ENCODE results near the gene ARRDC1. TPM values are rescaled to one million over a fixed set of nuclear protein-coding genes. Genes with fewer than 3 reads are reported as not detected.

Gene ARRDC1
- total RNA-seq, 1 experiment from 2014 or later, result 47.1 TPM

DNA sequence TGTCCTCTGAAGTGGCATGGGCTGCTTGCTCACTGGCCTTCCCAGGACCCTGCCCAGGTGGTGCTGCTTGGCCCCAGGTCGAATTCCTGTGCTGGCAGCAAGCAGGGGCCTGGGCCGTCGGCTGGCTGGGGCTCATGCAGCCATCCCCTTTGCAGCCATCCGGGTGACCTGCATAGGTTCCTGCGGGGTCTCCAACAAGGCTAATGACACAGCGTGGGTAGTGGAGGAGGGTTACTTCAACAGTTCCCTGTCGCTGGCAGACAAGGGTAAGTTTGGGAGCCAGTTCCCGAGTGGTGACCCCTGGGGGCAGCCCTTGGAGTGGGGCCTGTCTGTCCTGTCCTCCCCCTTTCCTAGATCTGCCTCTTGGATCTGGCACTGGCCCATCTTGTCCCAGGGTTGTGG, 7.3 kb downstream of the ARRDC1 start:
- Histone ChIP-seq H3K36me3 (ENCODE audit: control insufficient read depth, insufficient read depth, low read length) (peaks cover 2% of the 10 kb centered on the region; the same call in 1 of the 2 replicates), H3K27me3 (ENCODE audit: control insufficient read depth, insufficient read depth, low read length) (no peaks in the 10 kb centered on the region), H3K27ac (ENCODE audit: low read length) (peak overlapping the region; percentile 82), H3K9me3 (ENCODE audit: control insufficient read depth, insufficient read depth, low read depth, low read length) (no peaks in the 10 kb centered on the region), H3K4me1 (ENCODE audit: control insufficient read depth, insufficient read depth, low read length) (peaks cover 52% of the 10 kb centered on the region), H3K4me3 (ENCODE audit: low read depth in 2 of 2, low read length in 2 of 2) (no peak overlapping the region)
- intact Hi-C loops (cut with micrococcal nuclease; ENCODE audit: unreplicated experiment), result no loop called here
- ChIA-PET POLR2A (no interaction called here), CTCF (no interaction called here)
- ATAC-seq, result no peak; the same call in 1 of the 2 replicates
- BruUV-seq (replicated peaks), result no TSS peak
- no peak for TF ChIP-seq SIN3A (IDR thresholded peaks at IDR 0.05; ENCODE audit: borderline replicate concordance, insufficient read depth, low read depth, low read length)
- no peak for TF ChIP-seq POLR2AphosphoS5 (IDR thresholded peaks at IDR 0.05; ENCODE audit: low read depth, low read length)
- TF ChIP-seq, protein P1, sequence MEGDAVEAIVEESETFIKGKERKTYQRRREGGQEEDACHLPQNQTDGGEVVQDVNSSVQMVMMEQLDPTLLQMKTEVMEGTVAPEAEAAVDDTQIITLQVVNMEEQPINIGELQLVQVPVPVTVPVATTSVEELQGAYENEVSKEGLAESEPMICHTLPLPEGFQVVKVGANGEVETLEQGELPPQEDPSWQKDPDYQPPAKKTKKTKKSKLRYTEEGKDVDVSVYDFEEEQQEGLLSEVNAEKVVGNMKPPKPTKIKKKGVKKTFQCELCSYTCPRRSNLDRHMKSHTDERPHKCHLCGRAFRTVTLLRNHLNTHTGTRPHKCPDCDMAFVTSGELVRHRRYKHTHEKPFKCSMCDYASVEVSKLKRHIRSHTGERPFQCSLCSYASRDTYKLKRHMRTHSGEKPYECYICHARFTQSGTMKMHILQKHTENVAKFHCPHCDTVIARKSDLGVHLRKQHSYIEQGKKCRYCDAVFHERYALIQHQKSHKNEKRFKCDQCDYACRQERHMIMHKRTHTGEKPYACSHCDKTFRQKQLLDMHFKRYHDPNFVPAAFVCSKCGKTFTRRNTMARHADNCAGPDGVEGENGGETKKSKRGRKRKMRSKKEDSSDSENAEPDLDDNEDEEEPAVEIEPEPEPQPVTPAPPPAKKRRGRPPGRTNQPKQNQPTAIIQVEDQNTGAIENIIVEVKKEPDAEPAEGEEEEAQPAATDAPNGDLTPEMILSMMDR (IDR thresholded peaks at IDR 0.05), result no peak
- TF ChIP-seq, protein P2, sequence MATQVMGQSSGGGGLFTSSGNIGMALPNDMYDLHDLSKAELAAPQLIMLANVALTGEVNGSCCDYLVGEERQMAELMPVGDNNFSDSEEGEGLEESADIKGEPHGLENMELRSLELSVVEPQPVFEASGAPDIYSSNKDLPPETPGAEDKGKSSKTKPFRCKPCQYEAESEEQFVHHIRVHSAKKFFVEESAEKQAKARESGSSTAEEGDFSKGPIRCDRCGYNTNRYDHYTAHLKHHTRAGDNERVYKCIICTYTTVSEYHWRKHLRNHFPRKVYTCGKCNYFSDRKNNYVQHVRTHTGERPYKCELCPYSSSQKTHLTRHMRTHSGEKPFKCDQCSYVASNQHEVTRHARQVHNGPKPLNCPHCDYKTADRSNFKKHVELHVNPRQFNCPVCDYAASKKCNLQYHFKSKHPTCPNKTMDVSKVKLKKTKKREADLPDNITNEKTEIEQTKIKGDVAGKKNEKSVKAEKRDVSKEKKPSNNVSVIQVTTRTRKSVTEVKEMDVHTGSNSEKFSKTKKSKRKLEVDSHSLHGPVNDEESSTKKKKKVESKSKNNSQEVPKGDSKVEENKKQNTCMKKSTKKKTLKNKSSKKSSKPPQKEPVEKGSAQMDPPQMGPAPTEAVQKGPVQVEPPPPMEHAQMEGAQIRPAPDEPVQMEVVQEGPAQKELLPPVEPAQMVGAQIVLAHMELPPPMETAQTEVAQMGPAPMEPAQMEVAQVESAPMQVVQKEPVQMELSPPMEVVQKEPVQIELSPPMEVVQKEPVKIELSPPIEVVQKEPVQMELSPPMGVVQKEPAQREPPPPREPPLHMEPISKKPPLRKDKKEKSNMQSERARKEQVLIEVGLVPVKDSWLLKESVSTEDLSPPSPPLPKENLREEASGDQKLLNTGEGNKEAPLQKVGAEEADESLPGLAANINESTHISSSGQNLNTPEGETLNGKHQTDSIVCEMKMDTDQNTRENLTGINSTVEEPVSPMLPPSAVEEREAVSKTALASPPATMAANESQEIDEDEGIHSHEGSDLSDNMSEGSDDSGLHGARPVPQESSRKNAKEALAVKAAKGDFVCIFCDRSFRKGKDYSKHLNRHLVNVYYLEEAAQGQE (IDR thresholded peaks at IDR 0.05; ENCODE audit: insufficient read depth in 1 of 2, low read depth in 2 of 2, low read length in 1 of 2), result no peak
- no peak for TF ChIP-seq TCF7L2 (IDR thresholded peaks at IDR 0.05; ENCODE audit: low read depth, low read length)
- no peak for DNase-seq (ENCODE audit: low read depth, low spot score)
- in situ Hi-C loops (cut with HindIII; ENCODE audit: low pct_unique_long_range_greater_than_20kb, low sequenced_read_pairs), result no loop called here

DNA sequence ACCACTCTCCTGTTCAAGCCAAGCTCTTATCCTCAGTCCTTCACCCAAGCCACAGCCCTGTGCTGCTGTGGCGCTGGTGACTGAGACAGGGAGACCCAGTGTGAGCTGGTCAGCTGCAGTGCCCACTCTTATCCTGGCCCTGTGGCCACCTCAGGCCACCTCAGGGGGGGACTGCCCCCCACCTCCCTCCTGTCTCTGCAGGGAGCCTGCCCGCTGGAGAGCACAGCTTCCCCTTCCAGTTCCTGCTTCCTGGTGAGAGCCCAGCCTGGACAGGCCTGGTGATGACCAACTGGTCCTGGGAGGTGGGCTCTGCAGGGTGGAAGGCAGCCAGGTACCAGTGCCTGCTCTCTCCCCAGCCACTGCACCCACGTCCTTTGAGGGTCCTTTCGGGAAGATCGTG, 7.8 kb downstream of the ARRDC1 start:
- no peaks in the 10 kb centered on the region for H3K27me3 ChIP-seq (ENCODE audit: control insufficient read depth, insufficient read depth, low read length)
- CTCF ChIA-PET, result no interaction called here
- no TSS peak for BruUV-seq (replicated peaks)
- DNase-seq (ENCODE audit: low read depth, low spot score) (no peak), ATAC-seq (no peak)
- H3K9me3 ChIP-seq (ENCODE audit: control insufficient read depth, insufficient read depth, low read depth, low read length), result no peaks in the 10 kb centered on the region
- H3K27ac ChIP-seq (ENCODE audit: low read length), result peak overlapping the region; percentile 82
- intact Hi-C loops (cut with micrococcal nuclease; ENCODE audit: unreplicated experiment), result no loop called here
- no peak for TF ChIP-seq TCF7L2 (IDR thresholded peaks at IDR 0.05; ENCODE audit: low read depth, low read length)
- TF ChIP-seq SIN3A (IDR thresholded peaks at IDR 0.05; ENCODE audit: borderline replicate concordance, insufficient read depth, low read depth, low read length), result no peak
- TF ChIP-seq, protein P2 (IDR thresholded peaks at IDR 0.05; ENCODE audit: insufficient read depth in 1 of 2, low read depth in 2 of 2, low read length in 1 of 2), result no peak
- no peak for TF ChIP-seq POLR2AphosphoS5 (IDR thresholded peaks at IDR 0.05; ENCODE audit: low read depth, low read length)
- TF ChIP-seq, protein P1 (IDR thresholded peaks at IDR 0.05), result no peak
- H3K4me1 ChIP-seq (ENCODE audit: control insufficient read depth, insufficient read depth, low read length), result peaks cover 52% of the 10 kb centered on the region
- in situ Hi-C loops (cut with HindIII; ENCODE audit: low pct_unique_long_range_greater_than_20kb, low sequenced_read_pairs), result no loop called here
- H3K36me3 ChIP-seq (ENCODE audit: control insufficient read depth, insufficient read depth, low read length), result peaks cover 4% of the 10 kb centered on the region; the same call in 1 of the 2 replicates
- POLR2A ChIA-PET, result no interaction called here
- H3K4me3 ChIP-seq (ENCODE audit: low read depth in 2 of 2, low read length in 2 of 2), result no peak overlapping the region
